Panc1 (cell line): Measurements from ENCODE around the gene MPND. TPM values are rescaled to one million over a fixed set of nuclear protein-coding genes. Genes with fewer than 3 reads are reported as not detected.

Source experiments
- ATAC-seq: fragments of 200-7000 bp; cut with Tn5 transposase; 2 replicates; pipeline ENCODE4 v1.9.1; 2020; ENCODE audit warnings: mild to moderate bottlenecking, moderate library complexity
- BruUV-seq: library from RNA; stranded (reverse); fragments of 400-500 nt; replicated peaks from 2 replicates; lab custom pipeline; 2021; lab: Mats Ljungman, UMichigan
- CTCF ChIA-PET: fragments of 300-600 bp; sonication (Branson Sonifier 250); formaldehyde crosslinking; loops from one replicate; lab custom pipeline; 2022; ENCODE audit warnings: antibody characterized with exemption; lab: Charles Lee
- POLR2A ChIA-PET: fragments of 300-600 bp; sonication (Branson Sonifier 250); formaldehyde crosslinking; loops from one replicate; lab custom pipeline; 2022; ENCODE audit warnings: antibody characterized with exemption; lab: Charles Lee
- DNase-seq: peaks from one replicate; pipeline ENCODE4 v3.0.0-alpha.2; 2010; ENCODE audit warnings: low read depth, low spot score
- H3K27ac ChIP-seq: 2 replicates; pipeline ENCODE4 v1.5.1; 2011; ENCODE audit warnings: mild to moderate bottlenecking, low read length, inconsistent platforms
- H3K27me3 ChIP-seq: fragments of 200-500 bp; sonication (Bioruptor generic); 2 replicates; pipeline ENCODE4 v1.6.0; 2014; ENCODE audit warnings: low read length, inconsistent platforms; ENCODE audit not compliant: control insufficient read depth, insufficient read depth
- H3K36me3 ChIP-seq: fragments of 200-500 bp; sonication (Bioruptor generic); 2 replicates; pipeline ENCODE4 v1.5.1; 2014; ENCODE audit warnings: inconsistent platforms, mild to moderate bottlenecking, low read length, moderate library complexity; ENCODE audit not compliant: control insufficient read depth, insufficient read depth
- H3K4me1 ChIP-seq: 2 replicates; pipeline ENCODE4 v1.5.1; 2011; ENCODE audit warnings: inconsistent platforms, mild to moderate bottlenecking, low read length, moderate library complexity; ENCODE audit not compliant: control insufficient read depth, insufficient read depth
- H3K4me3 ChIP-seq, 2 experiments: 2 replicates each; pipeline ENCODE4 v1.5.1; 2011 to 2012; ENCODE audit warnings: low read depth in 2 of 2, low read length in 2 of 2, mild to moderate bottlenecking in 2 of 2, inconsistent platforms in 1 of 2, moderate library complexity in 1 of 2
- H3K9me3 ChIP-seq: fragments of 200-500 bp; sonication (Bioruptor generic); 2 replicates; pipeline ENCODE4 v1.5.1; 2014; ENCODE audit warnings: low read depth, mild to moderate bottlenecking, inconsistent platforms, low read length, moderate library complexity; ENCODE audit not compliant: control insufficient read depth, insufficient read depth
- POLR2AphosphoS5 ChIP-seq: IDR thresholded peaks from 2 replicates; pipeline ENCODE4 v1.6.1; 2012; ENCODE audit warnings: mild to moderate bottlenecking, low read depth, low read length, moderate library complexity
- REST ChIP-seq, 2 experiments: IDR thresholded peaks; 2 replicates each; pipeline ENCODE4 v1.6.1; 2011 to 2012; ENCODE audit warnings: low read depth in 2 of 2, control low read depth in 1 of 2, low read length in 1 of 2, mild to moderate bottlenecking in 1 of 2, moderate library complexity in 1 of 2; ENCODE audit not compliant: insufficient read depth in 1 of 2
- SIN3A ChIP-seq: IDR thresholded peaks from 2 replicates; pipeline ENCODE4 v1.6.1; 2012; ENCODE audit warnings: low read depth, mild to moderate bottlenecking, low read length, moderate library complexity, borderline replicate concordance; ENCODE audit not compliant: insufficient read depth
- TCF7L2 ChIP-seq: IDR thresholded peaks from 2 replicates; pipeline ENCODE4 v1.6.1; 2011; ENCODE audit warnings: mild to moderate bottlenecking, low read depth, low read length, inconsistent platforms
- in situ Hi-C: cut with HindIII; loops from 2 replicates; pipeline ENCODE4 v1.10.0; 2016; ENCODE audit warnings: low sequenced_read_pairs, low pct_unique_long_range_greater_than_20kb
- intact Hi-C: fragments of 100-400 bp; cut with micrococcal nuclease; formaldehyde crosslinking; loops from one replicate; pipeline ENCODE4 v1.10.0; 2022; ENCODE audit not compliant: unreplicated experiment
- total RNA-seq: library from RNA; stranded (reverse); gene quantifications from one replicate; pipeline ENCODE4 v1.2.1, GENCODE V29; 2021; ENCODE audit not compliant: unreplicated experiment
- TF ChIP-seq, protein P1 (sequence below): fragments of 450-650 bp; IDR thresholded peaks from 2 replicates; pipeline ENCODE4 v1.5.1; 2017; ENCODE audit warnings: mild to moderate bottlenecking

Gene MPND
- total RNA-seq, 1 experiment from 2014 or later, result 22.9 TPM

- in situ Hi-C loops (no loop called here), intact Hi-C loops (no loop called here)
- no peaks in the 10 kb centered on the region for H3K9me3 ChIP-seq
- ATAC-seq (no peak), DNase-seq (no peak)
- no peak overlapping the region for H3K27ac ChIP-seq
- ChIA-PET CTCF (no interaction called here), POLR2A (no interaction called here)
- TF ChIP-seq, protein P1, sequence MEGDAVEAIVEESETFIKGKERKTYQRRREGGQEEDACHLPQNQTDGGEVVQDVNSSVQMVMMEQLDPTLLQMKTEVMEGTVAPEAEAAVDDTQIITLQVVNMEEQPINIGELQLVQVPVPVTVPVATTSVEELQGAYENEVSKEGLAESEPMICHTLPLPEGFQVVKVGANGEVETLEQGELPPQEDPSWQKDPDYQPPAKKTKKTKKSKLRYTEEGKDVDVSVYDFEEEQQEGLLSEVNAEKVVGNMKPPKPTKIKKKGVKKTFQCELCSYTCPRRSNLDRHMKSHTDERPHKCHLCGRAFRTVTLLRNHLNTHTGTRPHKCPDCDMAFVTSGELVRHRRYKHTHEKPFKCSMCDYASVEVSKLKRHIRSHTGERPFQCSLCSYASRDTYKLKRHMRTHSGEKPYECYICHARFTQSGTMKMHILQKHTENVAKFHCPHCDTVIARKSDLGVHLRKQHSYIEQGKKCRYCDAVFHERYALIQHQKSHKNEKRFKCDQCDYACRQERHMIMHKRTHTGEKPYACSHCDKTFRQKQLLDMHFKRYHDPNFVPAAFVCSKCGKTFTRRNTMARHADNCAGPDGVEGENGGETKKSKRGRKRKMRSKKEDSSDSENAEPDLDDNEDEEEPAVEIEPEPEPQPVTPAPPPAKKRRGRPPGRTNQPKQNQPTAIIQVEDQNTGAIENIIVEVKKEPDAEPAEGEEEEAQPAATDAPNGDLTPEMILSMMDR, result no peak
- TF ChIP-seq SIN3A (no peak), REST (IDR thresholded peaks at IDR 0.05; ENCODE audit: insufficient read depth in 1 of 2, low read depth in 2 of 2, low read length in 1 of 2) (no peak), TCF7L2 (no peak), POLR2AphosphoS5 (no peak)
- no peaks in the 10 kb centered on the region for H3K36me3 ChIP-seq
- H3K4me1 ChIP-seq, result no peaks in the 10 kb centered on the region
- H3K4me3 ChIP-seq, result no peak overlapping the region
- no peaks in the 10 kb centered on the region for H3K27me3 ChIP-seq
- no TSS peak for BruUV-seq
These were observed 16.5 kb upstream of the MPND start for GRCh38 chr19:4326837-4327251.

DNA sequence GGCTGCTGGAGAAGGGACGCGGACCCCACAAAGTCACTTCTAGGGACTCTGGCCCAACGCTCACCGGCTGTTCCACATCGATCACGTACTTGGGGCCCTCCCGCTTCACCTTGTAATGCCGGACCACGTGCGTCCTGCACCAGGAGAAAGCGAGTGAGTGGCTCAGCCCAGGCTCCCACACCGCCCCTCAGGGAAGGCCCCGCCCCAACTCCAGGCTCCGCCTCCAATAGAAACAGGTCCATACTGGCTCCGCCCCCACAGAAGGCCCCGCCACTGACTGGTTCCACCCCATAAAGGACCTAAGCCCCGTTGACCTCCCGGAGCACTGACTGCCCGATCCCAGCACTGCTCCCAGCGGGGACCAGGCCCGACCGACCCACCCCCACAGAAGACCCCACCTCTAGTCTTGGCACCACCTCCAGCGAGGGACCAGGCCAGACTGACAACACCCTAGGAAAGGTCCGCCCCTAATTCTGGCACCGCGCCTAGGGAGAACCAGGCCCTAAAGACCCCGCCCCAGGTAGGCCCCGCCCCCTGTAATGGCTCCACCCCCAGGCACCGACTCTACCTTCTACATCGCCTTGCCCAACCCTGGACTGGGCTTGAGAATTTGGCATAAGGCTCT lies 16.0 kb upstream of the MPND start:
- ChIA-PET POLR2A (no interaction called here), CTCF (interaction anchor here (1.0 kb wide), 1 partner anchor 61 kb away, joined by 3 read pairs; no protein-coding TSS in a partner anchor)
- BruUV-seq, result no TSS peak
- H3K4me1 ChIP-seq, result no peaks in the 10 kb centered on the region
- H3K4me3 ChIP-seq, result peak overlapping the region in 1 of 2 experiments; percentile 16; a peak in 1 of 4 replicates
- H3K27me3 ChIP-seq, result no peaks in the 10 kb centered on the region
- in situ Hi-C loops (no loop called here), intact Hi-C loops (no loop called here)
- ATAC-seq (peak; percentile 49), DNase-seq (no peak)
- H3K36me3 ChIP-seq, result no peaks in the 10 kb centered on the region
- H3K9me3 ChIP-seq, result no peaks in the 10 kb centered on the region
- H3K27ac ChIP-seq, result no peak overlapping the region
- no peak for TF ChIP-seq SIN3A
- TF ChIP-seq, protein P1, result no peak
- no peak for TF ChIP-seq TCF7L2
